ENCODE measurements around the gene LRRC4C.

DNA sequence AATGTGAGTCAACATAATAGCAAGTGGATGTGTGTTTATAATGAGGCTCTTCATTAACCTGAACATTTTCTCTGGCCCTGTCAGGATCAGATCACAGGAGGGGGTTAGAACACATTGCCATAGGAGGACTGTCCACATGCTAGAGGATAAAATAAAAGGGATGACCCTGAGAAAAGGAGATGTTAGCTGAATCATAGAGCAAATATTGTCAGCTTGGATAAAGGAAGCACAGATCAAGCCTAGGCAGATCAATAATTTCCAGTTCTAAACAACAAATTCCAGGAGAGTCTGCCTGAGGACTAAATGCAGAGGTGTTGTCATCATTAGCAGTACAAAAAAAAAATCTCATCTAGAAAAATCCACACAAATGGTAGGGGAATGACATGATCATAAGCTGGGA, 337.9 kb downstream of the LRRC4C start:
- TF ChIP-seq, protein P1, sequence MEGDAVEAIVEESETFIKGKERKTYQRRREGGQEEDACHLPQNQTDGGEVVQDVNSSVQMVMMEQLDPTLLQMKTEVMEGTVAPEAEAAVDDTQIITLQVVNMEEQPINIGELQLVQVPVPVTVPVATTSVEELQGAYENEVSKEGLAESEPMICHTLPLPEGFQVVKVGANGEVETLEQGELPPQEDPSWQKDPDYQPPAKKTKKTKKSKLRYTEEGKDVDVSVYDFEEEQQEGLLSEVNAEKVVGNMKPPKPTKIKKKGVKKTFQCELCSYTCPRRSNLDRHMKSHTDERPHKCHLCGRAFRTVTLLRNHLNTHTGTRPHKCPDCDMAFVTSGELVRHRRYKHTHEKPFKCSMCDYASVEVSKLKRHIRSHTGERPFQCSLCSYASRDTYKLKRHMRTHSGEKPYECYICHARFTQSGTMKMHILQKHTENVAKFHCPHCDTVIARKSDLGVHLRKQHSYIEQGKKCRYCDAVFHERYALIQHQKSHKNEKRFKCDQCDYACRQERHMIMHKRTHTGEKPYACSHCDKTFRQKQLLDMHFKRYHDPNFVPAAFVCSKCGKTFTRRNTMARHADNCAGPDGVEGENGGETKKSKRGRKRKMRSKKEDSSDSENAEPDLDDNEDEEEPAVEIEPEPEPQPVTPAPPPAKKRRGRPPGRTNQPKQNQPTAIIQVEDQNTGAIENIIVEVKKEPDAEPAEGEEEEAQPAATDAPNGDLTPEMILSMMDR (IDR thresholded peaks at IDR 0.05), result no peak
- TF ChIP-seq ZFX (IDR thresholded peaks at IDR 0.05; ENCODE audit: borderline replicate concordance), result no peak

Measured in 22Rv1 (cell line).